HepG2 (cell line): ENCODE results near the gene CBR4. TPM values are rescaled to one million over a fixed set of nuclear protein-coding genes. Genes with fewer than 3 reads are reported as not detected.

Experiments
- ATAC-seq: fragments of 200-7000 bp; cut with Tn5 transposase; 3 replicates; pipeline ENCODE4 v1.9.1; 2020; ENCODE audit warnings: mild to moderate bottlenecking, moderate library complexity
- BruUV-seq: library from RNA; stranded (reverse); fragments of 400-500 nt; replicated peaks from 2 replicates; lab custom pipeline; 2021; lab: Mats Ljungman, UMichigan
- CTCF ChIA-PET: fragments of 300-600 bp; formaldehyde crosslinking; extraction: SDS; loops from one replicate; lab custom pipeline; 2021; ENCODE audit warnings: low total read pairs, inconsistent platforms, low intra/inter-chr PET ratio; lab: Yijun Ruan, JAX
- POLR2A ChIA-PET: fragments of 350-600 bp; sonication (Branson Sonifier 250); formaldehyde crosslinking; loops from one replicate; lab custom pipeline; 2020; ENCODE audit warnings: antibody characterized with exemption, inconsistent platforms; lab: Yijun Ruan, JAX
- DNase-seq: peaks from one replicate; pipeline ENCODE4 v3.0.0-alpha.2; 2015; ENCODE audit warnings: low spot score
- FAIRE-seq: peaks from 3 replicates; lab custom pipeline; 2011; peaks lifted over from hg19 to GRCh38; lab: Jason Lieb, UNC
- H2AFZ ChIP-seq: one replicate; pipeline ENCODE4 v1.6.1; 2011; ENCODE audit warnings: low read length, inconsistent platforms
- H3K27ac ChIP-seq: fragments of 300-600 bp; 3 replicates; pipeline ENCODE4 v1.8.0; 2011; ENCODE audit warnings: mixed run types, mild to moderate bottlenecking, mixed read lengths, low read length, inconsistent platforms; ENCODE audit not compliant: insufficient read depth; ENCODE audit errors: extremely low read length
- H3K27me3 ChIP-seq, 2 experiments: fragments of 200-600 bp in 1 of 2; 2 replicates in 1 of 2; 3 replicates in 1 of 2; pipeline versions ENCODE4 v1.6.0 to v1.8.0; 2011; ENCODE audit warnings: low read length in 2 of 2, mild to moderate bottlenecking in 2 of 2, moderate library complexity in 2 of 2, inconsistent platforms in 1 of 2; ENCODE audit not compliant: insufficient read depth in 2 of 2, control insufficient read depth in 1 of 2
- H3K36me3 ChIP-seq, 2 experiments: fragments of 200-600 bp in 1 of 2; replicated peaks in 1 of 2; 2 replicates in 1 of 2; 3 replicates in 1 of 2; pipeline versions ENCODE4 v1.5.1 to v1.8.0; 2011; ENCODE audit warnings: low read length in 2 of 2, inconsistent platforms in 1 of 2; ENCODE audit not compliant: insufficient read depth in 2 of 2, control insufficient read depth in 1 of 2
- H3K4me1 ChIP-seq: 2 replicates; pipeline ENCODE4 v1.5.1; 2012; ENCODE audit warnings: low read length, inconsistent platforms; ENCODE audit not compliant: insufficient read depth
- H3K4me2 ChIP-seq: 2 replicates; pipeline ENCODE4 v1.6.0; 2011; ENCODE audit warnings: low read depth, low read length, inconsistent platforms
- H3K4me3 ChIP-seq, 3 experiments: fragments of 200-600 bp in 1 of 3; sonication (generic), shearing (Covaris generic) in 1 of 3; replicated peaks in 1 of 3; 2 replicates each; pipeline ENCODE4 v1.5.1; 2011 to 2016; ENCODE audit warnings: low read length in 3 of 3, inconsistent platforms in 2 of 3, low read depth in 2 of 3, mild to moderate bottlenecking in 2 of 3, control low read depth in 1 of 3, mixed read lengths in 1 of 3; ENCODE audit not compliant: insufficient read depth in 1 of 3
- H3K79me2 ChIP-seq: one replicate; pipeline ENCODE4 v1.6.1; 2011; ENCODE audit warnings: low read length, inconsistent platforms; ENCODE audit not compliant: insufficient read depth
- H3K9ac ChIP-seq: 2 replicates; pipeline ENCODE4 v1.6.0; 2011; ENCODE audit warnings: mild to moderate bottlenecking, low read depth, low read length, inconsistent platforms; ENCODE audit not compliant: insufficient read depth
- H3K9me3 ChIP-seq: 2 replicates; pipeline ENCODE4 v1.5.1; 2012; ENCODE audit warnings: mild to moderate bottlenecking, low read length
- H4K20me1 ChIP-seq: 2 replicates; pipeline ENCODE4 v1.6.0; 2011; ENCODE audit warnings: inconsistent platforms, mild to moderate bottlenecking, low read length, moderate library complexity; ENCODE audit not compliant: insufficient read depth
- ESRRA ChIP-seq: sonication (generic); formaldehyde crosslinking; IDR thresholded peaks from 2 replicates; pipeline ENCODE4 v1.5.1; 2020; ENCODE audit warnings: mild to moderate bottlenecking, low read depth, missing genetic modification reagents
- KMT2A ChIP-seq: sonication (generic); formaldehyde crosslinking; IDR thresholded peaks from 2 replicates; pipeline ENCODE4 v1.4.0; 2020; ENCODE audit warnings: missing genetic modification reagents
- MED8 ChIP-seq: sonication (generic); formaldehyde crosslinking; IDR thresholded peaks from 2 replicates; pipeline ENCODE4 v1.8.1; 2023; ENCODE audit warnings: mild to moderate bottlenecking, missing genetic modification reagents; ENCODE audit not compliant: insufficient replicate concordance
- NCOA5 ChIP-seq: sonication (generic); formaldehyde crosslinking; IDR thresholded peaks from 2 replicates; pipeline ENCODE4 v1.4.0; 2020; ENCODE audit warnings: missing genetic modification reagents
- NPAS2 ChIP-seq: sonication (generic); formaldehyde crosslinking; IDR thresholded peaks from 2 replicates; pipeline ENCODE4 v1.8.0; 2022; ENCODE audit warnings: mild to moderate bottlenecking, missing genetic modification reagents, borderline replicate concordance
- NR1H2 ChIP-seq: sonication (generic); formaldehyde crosslinking; IDR thresholded peaks from 2 replicates; pipeline ENCODE4 v1.8.1; 2022; ENCODE audit warnings: low read depth, missing genetic modification reagents, borderline replicate concordance
- NR2F2 ChIP-seq: IDR thresholded peaks from 2 replicates; pipeline ENCODE4 v1.6.1; 2012; ENCODE audit warnings: low read depth, inconsistent platforms, borderline replicate concordance
- NR2F6 ChIP-seq, 2 experiments: IDR thresholded peaks; 2 replicates each; pipeline ENCODE4 v1.6.1; 2016; ENCODE audit warnings: antibody characterized with exemption in 1 of 2, mild to moderate bottlenecking in 1 of 2
- SNAI1 ChIP-seq: sonication (generic); formaldehyde crosslinking; IDR thresholded peaks from 2 replicates; pipeline ENCODE4 v1.5.0; 2020; ENCODE audit warnings: mild to moderate bottlenecking, missing genetic modification reagents, borderline replicate concordance
- ZBTB21 ChIP-seq: sonication (generic); formaldehyde crosslinking; IDR thresholded peaks from 2 replicates; pipeline ENCODE4 v1.4.0; 2020; ENCODE audit warnings: missing genetic modification reagents
- ZNF225 ChIP-seq: sonication (generic); formaldehyde crosslinking; IDR thresholded peaks from 2 replicates; pipeline ENCODE4 v1.4.0; 2020; ENCODE audit warnings: mild to moderate bottlenecking, missing genetic modification reagents
- ZNF605 ChIP-seq: sonication (generic); formaldehyde crosslinking; IDR thresholded peaks from 2 replicates; pipeline ENCODE4 v1.8.0; 2022; ENCODE audit warnings: mild to moderate bottlenecking, missing genetic modification reagents
- ZNF713 ChIP-seq: sonication (generic); formaldehyde crosslinking; IDR thresholded peaks from 2 replicates; pipeline ENCODE4 v1.4.0; 2020; ENCODE audit warnings: mild to moderate bottlenecking, missing genetic modification reagents
- WGBS: methylation state at CpG from one replicate; pipeline ENCODE4 v1.1.6; 2017; ENCODE audit warnings: low lambda C conversion rate; 5-methylcytosine and 5-hydroxymethylcytosine counted together
- in situ Hi-C: cut with HindIII; loops from 2 replicates; pipeline ENCODE4 v1.10.0; 2017; ENCODE audit warnings: low pct_unique_long_range_greater_than_20kb; ENCODE audit not compliant: extremely low pct_ligation_motif_present
- intact Hi-C: fragments of 100-400 bp; cut with micrococcal nuclease; formaldehyde crosslinking; loops from one replicate; pipeline ENCODE4 v1.10.0; 2022; ENCODE audit not compliant: unreplicated experiment
- polyA plus RNA-seq, 8 experiments: library from polyadenylated mRNA; depleted of rRNA in 3 of 8; stranded (reverse) in 7 of 8; unstranded in 1 of 8; fragments of >200 nt; fragmentation: Illumina TruSeq in 4 of 8; extraction: Trizol in 4 of 8; gene quantifications; 2 replicates each; pipeline versions ENCODE4 v1.2.1 to v1.2.3, GENCODE V29; 2011 to 2016; ENCODE audit warnings: low read depth in 4 of 8, missing spikeins in 1 of 8, mixed read lengths in 1 of 8; ENCODE audit not compliant: insufficient read depth in 1 of 8
- total RNA-seq, 5 experiments: library from RNA; depleted of rRNA; stranded (reverse); fragments of >200 nt; fragmentation: Illumina TruSeq; extraction: Trizol; gene quantifications; 2 replicates each; pipeline ENCODE4 v1.2.3, GENCODE V29; 2016; ENCODE audit warnings: low read depth in 1 of 5
- TF ChIP-seq, protein P1 (sequence below): sonication (generic); formaldehyde crosslinking; IDR thresholded peaks from 2 replicates; pipeline ENCODE4 v1.8.0; 2022; ENCODE audit warnings: low read depth, missing genetic modification reagents
- TF ChIP-seq, protein P2 (sequence below): sonication (generic); formaldehyde crosslinking; conservative IDR thresholded peaks from 2 replicates; pipeline ENCODE4 v1.4.0; 2020; ENCODE audit warnings: mild to moderate bottlenecking, missing genetic modification reagents, moderate library complexity
- TF ChIP-seq, protein P3 (sequence below), 2 experiments: sonication (generic) in 1 of 2; formaldehyde crosslinking in 1 of 2; IDR thresholded peaks; 2 replicates each; pipeline versions ENCODE4 v1.4.0 to v1.6.1; 2016 to 2020; ENCODE audit warnings: borderline replicate concordance in 1 of 2, low read depth in 1 of 2, mild to moderate bottlenecking in 1 of 2, missing genetic modification reagents in 1 of 2

CBR4 gene
- total and polyA plus RNA-seq, 2 of the 13 experiments (the other 11 are each of a cell fraction or from before 2014, with no cell fraction given) = 7.3 to 20.7 TPM

DNA sequence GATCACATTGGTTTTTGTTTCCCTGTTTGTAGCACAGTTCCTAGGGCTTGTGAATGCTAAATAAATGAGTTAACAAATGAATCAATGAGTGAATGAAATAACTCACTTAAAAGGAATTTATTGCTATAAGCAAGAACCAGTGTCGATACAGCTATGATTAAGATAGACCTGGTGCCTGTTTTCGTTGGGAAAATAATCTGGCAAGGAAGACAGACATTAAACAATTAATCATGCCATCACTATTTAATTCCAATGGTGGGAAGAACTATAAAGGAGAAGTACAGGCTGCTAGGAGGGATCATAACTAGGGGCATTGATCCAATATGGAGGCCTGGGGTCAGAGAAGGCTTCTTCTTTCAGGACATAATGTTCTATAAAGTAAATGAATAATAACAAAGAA is 4.5 kb upstream of the CBR4 start:
- Histone ChIP-seq H3K4me3 (no peak overlapping the region), H3K9ac (no peak overlapping the region), H3K27me3 (peaks cover 0 to 3% of the 10 kb centered on the region in 2 experiments; a peak in 1 of 5 replicates), H3K4me1 (peaks cover 50% of the 10 kb centered on the region), H4K20me1 (no peaks in the 10 kb centered on the region), H3K9me3 (no peaks in the 10 kb centered on the region), H3K4me2 (no peak overlapping the region), H2AFZ (no peak overlapping the region), H3K27ac (no peak overlapping the region), H3K36me3 (no peaks in the 10 kb centered on the region), H3K79me2 (no peaks in the 10 kb centered on the region)
- ChIA-PET POLR2A (no interaction called here), CTCF (no interaction called here)
- DNase-seq (no peak), ATAC-seq (no peak), FAIRE-seq (no peak)
- no TSS peak for BruUV-seq
- WGBS = 45% methylated on average over 2 of the region's 2 CpGs
- intact Hi-C loops (loop anchor here (5.0 kb wide), 1 partner anchor 68 kb away; no protein-coding TSS in a partner anchor), in situ Hi-C loops (no loop called here)
- TF ChIP-seq, protein P1, sequence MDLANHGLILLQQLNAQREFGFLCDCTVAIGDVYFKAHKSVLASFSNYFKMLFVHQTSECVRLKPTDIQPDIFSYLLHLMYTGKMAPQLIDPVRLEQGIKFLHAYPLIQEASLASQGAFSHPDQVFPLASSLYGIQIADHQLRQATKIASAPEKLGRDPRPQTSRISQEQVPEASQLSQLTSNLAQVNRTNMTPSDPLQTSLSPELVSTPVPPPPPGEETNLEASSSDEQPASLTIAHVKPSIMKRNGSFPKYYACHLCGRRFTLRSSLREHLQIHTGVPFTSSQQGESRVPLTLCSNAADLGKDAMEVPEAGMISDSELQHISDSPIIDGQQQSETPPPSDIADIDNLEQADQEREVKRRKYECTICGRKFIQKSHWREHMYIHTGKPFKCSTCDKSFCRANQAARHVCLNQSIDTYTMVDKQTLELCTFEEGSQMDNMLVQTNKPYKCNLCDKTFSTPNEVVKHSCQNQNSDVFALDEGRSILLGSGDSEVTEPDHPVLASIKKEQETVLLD (CRISPR knock-in tag) = no peak
- no peak for TF ChIP-seq ZNF605
- no peak for TF ChIP-seq KMT2A (CRISPR knock-in tag)
- no peak for TF ChIP-seq ZBTB21
- TF ChIP-seq NCOA5 (CRISPR knock-in tag) = no peak
- no peak for TF ChIP-seq NR2F2
- no peak for TF ChIP-seq MED8 (CRISPR knock-in tag)
- no peak for TF ChIP-seq ZNF225 (CRISPR knock-in tag)
- TF ChIP-seq NR1H2 = no peak
- TF ChIP-seq, protein P2, sequence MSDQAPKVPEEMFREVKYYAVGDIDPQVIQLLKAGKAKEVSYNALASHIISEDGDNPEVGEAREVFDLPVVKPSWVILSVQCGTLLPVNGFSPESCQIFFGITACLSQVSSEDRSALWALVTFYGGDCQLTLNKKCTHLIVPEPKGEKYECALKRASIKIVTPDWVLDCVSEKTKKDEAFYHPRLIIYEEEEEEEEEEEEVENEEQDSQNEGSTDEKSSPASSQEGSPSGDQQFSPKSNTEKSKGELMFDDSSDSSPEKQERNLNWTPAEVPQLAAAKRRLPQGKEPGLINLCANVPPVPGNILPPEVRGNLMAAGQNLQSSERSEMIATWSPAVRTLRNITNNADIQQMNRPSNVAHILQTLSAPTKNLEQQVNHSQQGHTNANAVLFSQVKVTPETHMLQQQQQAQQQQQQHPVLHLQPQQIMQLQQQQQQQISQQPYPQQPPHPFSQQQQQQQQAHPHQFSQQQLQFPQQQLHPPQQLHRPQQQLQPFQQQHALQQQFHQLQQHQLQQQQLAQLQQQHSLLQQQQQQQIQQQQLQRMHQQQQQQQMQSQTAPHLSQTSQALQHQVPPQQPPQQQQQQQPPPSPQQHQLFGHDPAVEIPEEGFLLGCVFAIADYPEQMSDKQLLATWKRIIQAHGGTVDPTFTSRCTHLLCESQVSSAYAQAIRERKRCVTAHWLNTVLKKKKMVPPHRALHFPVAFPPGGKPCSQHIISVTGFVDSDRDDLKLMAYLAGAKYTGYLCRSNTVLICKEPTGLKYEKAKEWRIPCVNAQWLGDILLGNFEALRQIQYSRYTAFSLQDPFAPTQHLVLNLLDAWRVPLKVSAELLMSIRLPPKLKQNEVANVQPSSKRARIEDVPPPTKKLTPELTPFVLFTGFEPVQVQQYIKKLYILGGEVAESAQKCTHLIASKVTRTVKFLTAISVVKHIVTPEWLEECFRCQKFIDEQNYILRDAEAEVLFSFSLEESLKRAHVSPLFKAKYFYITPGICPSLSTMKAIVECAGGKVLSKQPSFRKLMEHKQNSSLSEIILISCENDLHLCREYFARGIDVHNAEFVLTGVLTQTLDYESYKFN (CRISPR knock-in tag) = no peak
- TF ChIP-seq, protein P3, sequence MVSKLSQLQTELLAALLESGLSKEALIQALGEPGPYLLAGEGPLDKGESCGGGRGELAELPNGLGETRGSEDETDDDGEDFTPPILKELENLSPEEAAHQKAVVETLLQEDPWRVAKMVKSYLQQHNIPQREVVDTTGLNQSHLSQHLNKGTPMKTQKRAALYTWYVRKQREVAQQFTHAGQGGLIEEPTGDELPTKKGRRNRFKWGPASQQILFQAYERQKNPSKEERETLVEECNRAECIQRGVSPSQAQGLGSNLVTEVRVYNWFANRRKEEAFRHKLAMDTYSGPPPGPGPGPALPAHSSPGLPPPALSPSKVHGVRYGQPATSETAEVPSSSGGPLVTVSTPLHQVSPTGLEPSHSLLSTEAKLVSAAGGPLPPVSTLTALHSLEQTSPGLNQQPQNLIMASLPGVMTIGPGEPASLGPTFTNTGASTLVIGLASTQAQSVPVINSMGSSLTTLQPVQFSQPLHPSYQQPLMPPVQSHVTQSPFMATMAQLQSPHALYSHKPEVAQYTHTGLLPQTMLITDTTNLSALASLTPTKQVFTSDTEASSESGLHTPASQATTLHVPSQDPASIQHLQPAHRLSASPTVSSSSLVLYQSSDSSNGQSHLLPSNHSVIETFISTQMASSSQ (IDR thresholded peaks at IDR 0.05; ENCODE audit: low read depth) = no peak
- TF ChIP-seq, protein P3 (CRISPR knock-in tag; IDR thresholded peaks at IDR 0.05; ENCODE audit: borderline replicate concordance) = no peak
- TF ChIP-seq ESRRA (CRISPR knock-in tag) = no peak
- TF ChIP-seq SNAI1 (CRISPR knock-in tag) = no peak
- TF ChIP-seq NPAS2 (CRISPR knock-in tag) = no peak
- TF ChIP-seq ZNF713 = no peak
- TF ChIP-seq NR2F6 (IDR thresholded peaks at IDR 0.05) = no peak
- TF ChIP-seq NR2F6 (CRISPR knock-in tag; IDR thresholded peaks at IDR 0.05) = no peak
